IMR-90 (cell line): ENCODE measurements around the gene CLK3. TPM values are rescaled to one million over a fixed set of nuclear protein-coding genes. Genes with fewer than 3 reads are reported as not detected.

ENCODE experiments used
- polyA plus RNA-seq, 3 experiments: library from polyadenylated mRNA; depleted of rRNA; stranded (reverse); fragments of >200 nt; gene quantifications; 2 replicates each; pipeline ENCODE4 v1.2.3, GENCODE V29; 2012; ENCODE audit warnings: low replicate concordance in 1 of 3
- total RNA-seq: library from RNA; depleted of rRNA; stranded (reverse); fragments of >200 nt; gene quantifications from 2 replicates; pipeline ENCODE4 v1.2.3, GENCODE V29; 2012; rRNA removed

Gene CLK3
- total and polyA plus RNA-seq, 2 of the 4 experiments (the other 2 are of a cell fraction): 84.7 to 117 TPM

Other genes with a start within 250 kb of the CLK3 start
- gene CYP11A1, start 248.2 kb upstream of the CLK3 start, total RNA-seq: 0.18 and 0.28 TPM in 2 replicates
- gene CYP11A1, start 248.2 kb upstream of the CLK3 start, polyA plus RNA-seq (2012; rRNA removed): 0.46 and 0.50 TPM in 2 replicates
- gene SEMA7A, start 181.9 kb upstream of the CLK3 start, total RNA-seq: 27.8 and 30.5 TPM in 2 replicates
- gene SEMA7A, start 181.9 kb upstream of the CLK3 start, polyA plus RNA-seq (2012; rRNA removed): 87.3 and 88.1 TPM in 2 replicates
- gene UBL7, start 154.7 kb upstream of the CLK3 start, total RNA-seq: 57.8 and 68.1 TPM in 2 replicates
- gene UBL7, start 154.7 kb upstream of the CLK3 start, polyA plus RNA-seq (2012; rRNA removed): 78.4 and 80.1 TPM in 2 replicates
- gene ARID3B, start 74.6 kb upstream of the CLK3 start, total RNA-seq: 2.5 TPM in 2 replicates
- 5.0 and 5.9 TPM in 2 replicates for gene ARID3B, start 74.6 kb upstream of the CLK3 start, polyA plus RNA-seq (2012; rRNA removed)
- 16.7 and 16.8 TPM in 2 replicates for gene EDC3, start 80.2 kb downstream of the CLK3 start, total RNA-seq
- 36.7 and 38.0 TPM in 2 replicates for gene EDC3, start 80.2 kb downstream of the CLK3 start, polyA plus RNA-seq (2012; rRNA removed)
- under 0.01 TPM in 2 replicates for gene CYP1A1, start 109.7 kb downstream of the CLK3 start, total RNA-seq
- gene CYP1A1, start 109.7 kb downstream of the CLK3 start, polyA plus RNA-seq (2012; rRNA removed): 0.03 and 0.04 TPM in 2 replicates
- gene CYP1A2, start 133.0 kb downstream of the CLK3 start, total RNA-seq: not detected in 2 replicates
- not detected in 2 replicates for gene CYP1A2, start 133.0 kb downstream of the CLK3 start, polyA plus RNA-seq (2012; rRNA removed)
- 10.8 and 13.6 TPM in 2 replicates for gene CSK, start 166.2 kb downstream of the CLK3 start, total RNA-seq
- gene CSK, start 166.2 kb downstream of the CLK3 start, polyA plus RNA-seq (2012; rRNA removed): 42.5 and 54.0 TPM in 2 replicates
- not detected in 2 replicates for gene LMAN1L, start 197.0 kb downstream of the CLK3 start, total RNA-seq
- not detected in 2 replicates for gene LMAN1L, start 197.0 kb downstream of the CLK3 start, polyA plus RNA-seq (2012; rRNA removed)
- not detected in 2 replicates for gene CPLX3, start 210.8 kb downstream of the CLK3 start, total RNA-seq
- gene CPLX3, start 210.8 kb downstream of the CLK3 start, polyA plus RNA-seq (2012; rRNA removed): not detected in 2 replicates
- gene ULK3, start 227.3 kb downstream of the CLK3 start, total RNA-seq: 8.6 and 11.8 TPM in 2 replicates
- gene ULK3, start 227.3 kb downstream of the CLK3 start, polyA plus RNA-seq (2012; rRNA removed): 22.7 and 24.7 TPM in 2 replicates